Effector memory CD4-positive, alpha-beta T cell (primary cell): ENCODE data around the gene CRABP2.

Experiments used
- DNase-seq, 3 donors: peaks; one replicate each; pipeline ENCODE4 v3.0.0-alpha.2; 2020
- H3K27ac ChIP-seq: 2 replicates; pipeline ENCODE4 v1.7.0; 2013; ENCODE audit warnings: mild to moderate bottlenecking, low read length, moderate library complexity; ENCODE audit not compliant: insufficient read depth, poor library complexity, severe bottlenecking
- H3K27me3 ChIP-seq: replicated peaks from 2 replicates; pipeline ENCODE4 v1.7.0; 2013; ENCODE audit warnings: mild to moderate bottlenecking, low read length; ENCODE audit not compliant: insufficient read depth, control insufficient read depth, poor library complexity, severe bottlenecking
- H3K36me3 ChIP-seq: 2 replicates; pipeline ENCODE4 v1.7.0; 2013; ENCODE audit warnings: mild to moderate bottlenecking, low read length, moderate library complexity; ENCODE audit not compliant: control insufficient read depth, insufficient read depth
- H3K4me1 ChIP-seq: 2 replicates; pipeline ENCODE4 v1.7.0; 2013; ENCODE audit warnings: low read length, mild to moderate bottlenecking; ENCODE audit not compliant: control insufficient read depth, insufficient read depth, poor library complexity, severe bottlenecking
- H3K4me3 ChIP-seq: 2 replicates; pipeline ENCODE4 v1.7.0; 2013; ENCODE audit warnings: low read length, low read depth, mild to moderate bottlenecking; ENCODE audit not compliant: insufficient read depth, poor library complexity, severe bottlenecking
- H3K9me3 ChIP-seq: 2 replicates; pipeline ENCODE4 v1.7.0; 2013; ENCODE audit warnings: mild to moderate bottlenecking, low read length, moderate library complexity; ENCODE audit not compliant: control insufficient read depth

CRABP2 gene

DNA sequence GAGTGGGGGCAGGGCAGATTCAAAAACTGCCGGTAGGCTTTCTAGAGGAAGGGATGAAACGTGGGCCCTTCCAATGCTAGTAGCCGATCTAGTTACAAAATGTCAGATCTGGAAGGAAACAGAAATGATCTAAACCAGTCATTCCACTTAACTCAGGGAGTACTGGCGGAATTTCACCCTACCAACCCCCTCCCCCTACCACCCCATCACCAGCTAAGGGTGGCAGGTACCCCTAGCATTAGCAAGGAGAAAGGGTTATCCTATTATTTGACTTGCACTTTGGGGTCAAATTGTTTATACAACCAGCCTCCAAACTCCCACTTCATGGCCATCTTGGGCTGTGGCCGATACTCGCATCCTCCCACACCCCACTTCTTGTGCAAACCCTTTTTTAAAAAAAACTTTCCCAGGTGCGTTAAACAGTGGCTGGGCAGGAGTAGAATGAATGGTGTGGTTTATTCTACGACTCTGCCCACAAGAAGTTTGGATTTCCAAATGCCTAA lies 36.1 kb upstream of the CRABP2 start:
- H3K9me3 ChIP-seq = no peaks in the 10 kb centered on the region
- peaks cover 45% of the 10 kb centered on the region for H3K36me3 ChIP-seq
- H3K27ac ChIP-seq = peak overlapping the region; percentile 74
- DNase-seq = no peak
- H3K27me3 ChIP-seq = no peaks in the 10 kb centered on the region
- peaks cover 21% of the 10 kb centered on the region for H3K4me1 ChIP-seq
- H3K4me3 ChIP-seq = peak overlapping the region; percentile 33

DNA sequence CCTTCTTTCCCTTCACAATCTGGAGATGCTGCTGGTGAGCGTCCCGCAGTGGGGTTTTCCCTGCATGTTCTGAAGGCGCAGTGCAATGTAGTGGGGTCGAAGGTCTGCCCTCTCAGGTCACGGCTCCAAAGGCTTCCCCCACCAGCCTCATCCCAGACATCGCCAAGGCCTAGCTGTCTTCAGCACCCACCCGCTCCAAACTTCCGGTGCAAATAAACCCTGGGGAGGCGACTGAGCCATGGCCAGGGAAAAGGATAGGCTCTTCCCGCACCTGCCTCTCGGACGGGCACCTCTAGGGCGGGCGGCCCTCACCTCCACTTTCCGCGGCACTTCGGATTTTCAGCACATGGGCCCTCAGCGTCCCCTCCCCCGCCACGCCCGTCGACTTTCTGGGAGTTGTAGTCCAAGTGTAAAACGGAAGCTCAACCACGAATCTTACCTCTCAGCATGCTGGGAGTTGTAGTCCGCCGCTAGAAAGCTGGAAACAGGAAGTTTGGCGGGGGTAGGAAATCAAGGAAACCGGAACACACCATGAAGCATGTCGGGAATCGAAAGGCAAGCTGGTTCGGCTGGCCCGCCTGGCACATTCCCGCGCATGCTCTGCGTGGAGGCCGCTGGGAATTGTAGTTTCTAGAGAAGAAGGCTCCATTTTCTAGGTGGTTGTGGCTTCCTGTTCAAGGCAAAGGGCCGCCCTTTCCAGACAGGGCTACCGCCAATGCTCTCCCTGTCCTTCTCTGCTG lies 35.5 kb upstream of the CRABP2 start, which contains the start of gene MRPL24:
Gene MRPL24, minus strand, starts transcription at position 348 of the 740 bp plus-strand sequence. CDS start 2,384 bp downstream, outside the sequence.
- no peaks in the 10 kb centered on the region for H3K27me3 ChIP-seq
- peaks cover 17% of the 10 kb centered on the region for H3K4me1 ChIP-seq
- peak; percentile 96 to 97 (median 96) for DNase-seq
- H3K36me3 ChIP-seq = peaks cover 47% of the 10 kb centered on the region
- H3K27ac ChIP-seq = peak within 1 kb of the TSS; percentile 74
- no peaks in the 10 kb centered on the region for H3K9me3 ChIP-seq
- peak within 1 kb of the TSS; percentile 58 for H3K4me3 ChIP-seq

DNA sequence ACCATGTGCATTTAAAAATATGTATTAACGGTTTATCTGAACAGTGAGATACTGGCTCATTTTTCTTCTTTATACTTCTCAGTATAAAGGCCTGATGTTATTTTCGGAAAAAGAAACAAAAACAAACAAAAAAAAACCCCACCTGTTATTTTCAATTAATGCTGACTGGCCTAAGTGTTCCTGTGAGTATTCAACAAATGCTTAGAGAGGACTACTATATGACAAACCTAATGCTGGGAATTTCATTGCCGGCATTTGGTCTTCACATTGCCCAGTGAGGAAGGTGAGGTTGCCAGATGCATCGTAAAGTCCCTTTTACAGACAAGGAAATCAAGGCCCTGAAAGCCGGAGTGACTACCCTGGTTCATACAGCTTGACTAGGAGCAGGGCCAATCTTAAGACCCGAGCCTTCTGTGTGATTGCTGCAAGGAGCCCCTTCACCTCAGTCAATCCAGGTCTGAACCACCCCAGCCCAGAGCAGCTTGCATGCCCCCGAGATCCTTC lies 34.9 kb upstream of the CRABP2 start:
- no peaks in the 10 kb centered on the region for H3K27me3 ChIP-seq
- H3K4me3 ChIP-seq = peak overlapping the region; percentile 58
- peaks cover 45% of the 10 kb centered on the region for H3K36me3 ChIP-seq
- H3K27ac ChIP-seq = peak overlapping the region; percentile 74
- H3K4me1 ChIP-seq = peaks cover 14% of the 10 kb centered on the region
- no peaks in the 10 kb centered on the region for H3K9me3 ChIP-seq
- no peak for DNase-seq

DNA sequence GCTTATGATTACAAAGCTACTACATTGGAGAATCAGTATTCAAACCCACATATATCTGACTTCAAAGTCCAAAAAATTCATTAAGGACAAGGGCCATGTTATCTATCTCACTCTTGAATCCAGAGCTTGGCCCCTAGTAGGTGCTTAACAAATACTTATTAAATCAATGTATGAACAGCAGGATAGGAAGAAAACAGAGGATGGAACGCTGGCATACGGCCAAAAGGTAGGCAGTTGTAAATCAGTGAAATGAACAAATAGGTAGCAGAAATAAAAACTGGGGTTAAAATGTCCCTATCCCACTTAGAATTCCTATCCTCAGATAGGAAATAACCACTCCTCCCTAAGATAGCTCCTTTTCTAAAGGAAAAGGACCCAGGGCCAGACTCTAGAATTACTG lies 33.5 kb upstream of the CRABP2 start:
- H3K27me3 ChIP-seq = no peaks in the 10 kb centered on the region
- H3K4me1 ChIP-seq = peaks cover 14% of the 10 kb centered on the region
- no peaks in the 10 kb centered on the region for H3K9me3 ChIP-seq
- DNase-seq = no peak
- H3K36me3 ChIP-seq = peaks cover 33% of the 10 kb centered on the region
- H3K27ac ChIP-seq = no peak overlapping the region
- H3K4me3 ChIP-seq = no peak overlapping the region

DNA sequence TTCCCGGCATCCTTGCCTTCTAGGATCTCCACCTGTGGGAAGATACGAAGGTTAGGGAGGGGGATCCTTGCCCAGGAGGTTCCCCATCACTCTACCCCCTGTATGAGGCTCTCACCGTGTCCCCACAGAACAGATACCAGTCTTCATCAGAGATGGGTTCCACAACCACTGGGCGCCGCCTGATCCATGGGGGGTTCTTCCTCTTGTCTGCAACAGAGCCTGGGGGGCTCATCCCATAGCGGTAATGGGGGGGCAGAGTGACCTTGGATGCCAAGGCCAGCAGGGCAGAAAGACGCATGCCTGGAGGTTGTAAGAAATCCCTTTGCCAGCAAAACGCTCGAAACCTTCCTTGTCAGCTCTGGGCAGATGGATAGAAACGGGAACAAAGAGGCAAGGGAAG lies 33.0 kb upstream of the CRABP2 start:
- H3K4me1 ChIP-seq = peaks cover 14% of the 10 kb centered on the region
- H3K27ac ChIP-seq = no peak overlapping the region
- H3K9me3 ChIP-seq = no peaks in the 10 kb centered on the region
- no peak for DNase-seq
- no peak overlapping the region for H3K4me3 ChIP-seq
- H3K27me3 ChIP-seq = no peaks in the 10 kb centered on the region
- peaks cover 28% of the 10 kb centered on the region for H3K36me3 ChIP-seq

DNA sequence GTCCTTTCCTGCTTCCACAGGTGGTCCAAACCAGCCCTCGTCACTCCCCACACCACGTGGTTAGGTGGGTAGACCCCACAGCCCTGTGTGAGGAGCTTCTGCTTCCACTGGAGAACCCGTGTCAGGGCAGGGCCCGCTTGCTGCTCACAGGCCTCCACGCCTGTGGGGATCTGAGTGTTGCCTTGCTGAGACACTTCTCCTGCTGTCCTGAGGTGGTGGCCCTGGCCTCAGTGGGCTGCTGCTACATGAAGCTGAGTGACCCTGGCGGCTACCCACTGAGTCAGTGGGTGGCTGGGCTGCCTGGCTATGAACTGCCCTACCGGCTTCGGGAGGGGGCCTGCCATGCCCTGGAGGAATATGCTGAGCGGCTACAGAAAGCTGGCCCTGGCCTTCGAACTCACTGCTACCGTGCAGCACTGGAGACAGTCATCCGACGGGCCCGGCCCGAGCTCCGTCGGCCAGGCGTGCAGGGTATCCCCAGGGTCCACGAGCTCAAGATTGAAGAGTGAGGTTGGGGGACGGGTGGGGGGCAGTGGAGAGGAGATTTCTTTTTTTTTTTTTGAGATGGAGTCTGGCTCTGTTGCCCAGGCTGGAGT lies 28.7 kb upstream of the CRABP2 start:
- H3K4me3 ChIP-seq = no peak overlapping the region

DNA sequence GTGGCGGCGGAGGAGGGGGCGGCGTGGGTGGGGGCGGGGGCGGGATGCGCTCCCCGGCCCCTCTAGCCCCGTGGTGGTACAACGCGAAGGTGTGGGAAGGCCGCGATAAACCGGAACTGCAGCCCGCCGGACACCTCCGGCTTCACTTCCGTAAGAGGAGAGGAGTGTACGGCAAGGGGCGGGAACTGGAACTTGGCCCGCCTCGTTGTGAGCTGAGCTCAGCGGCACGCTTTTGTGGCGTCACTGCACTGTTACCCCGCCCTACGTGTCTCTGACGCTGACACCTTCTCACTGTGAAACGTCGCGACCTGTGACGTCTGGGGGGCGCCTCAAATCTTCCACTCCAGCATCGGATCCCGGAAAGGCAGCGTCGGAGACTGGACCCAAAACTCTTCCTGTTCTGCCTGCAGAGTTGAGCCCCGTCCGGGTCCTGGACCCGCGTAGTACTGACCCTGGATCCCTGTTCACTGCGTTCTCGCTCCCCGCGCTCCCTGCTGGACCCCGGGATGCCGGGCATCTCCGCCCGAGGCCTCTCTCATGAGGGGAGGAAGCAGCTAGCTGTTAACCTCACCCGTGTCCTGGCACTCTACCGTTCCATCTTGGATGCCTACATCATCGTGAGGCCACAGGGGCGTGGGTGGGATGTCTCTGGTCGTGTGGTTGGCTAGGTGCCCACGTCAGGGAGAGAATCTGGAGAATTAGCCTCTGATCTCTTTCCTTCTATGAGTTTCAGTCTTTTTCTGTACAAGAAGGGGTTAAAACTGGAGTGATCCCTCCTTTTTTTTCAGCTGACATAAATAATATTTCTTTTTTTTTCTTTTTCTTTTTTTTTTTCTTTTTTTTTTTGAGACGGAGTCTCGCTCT lies 23.4 kb upstream of the CRABP2 start, which contains the start of gene ISG20L2:
Gene ISG20L2, minus strand, starts transcription at position 168 of the 864 bp plus-strand sequence. CDS start 1,114 bp downstream, outside the sequence.
- Histone ChIP-seq H3K27me3 (no peaks in the 10 kb centered on the region), H3K4me3 (peak within 1 kb of the TSS; percentile 90), H3K4me1 (peaks cover 37% of the 10 kb centered on the region), H3K36me3 (peaks cover 12% of the 10 kb centered on the region), H3K9me3 (no peaks in the 10 kb centered on the region), H3K27ac (peak within 1 kb of the TSS; percentile 96)
- peak; percentile 93 to 96 (median 93) for DNase-seq

More for the DNA sequence above, 28.7 kb upstream of the CRABP2 start:
- Histone ChIP-seq H3K27ac (no peak overlapping the region), H3K9me3 (no peaks in the 10 kb centered on the region), H3K27me3 (no peaks in the 10 kb centered on the region), H3K4me1 (no peaks in the 10 kb centered on the region), H3K36me3 (peaks cover 19% of the 10 kb centered on the region)
- DNase-seq = no peak

DNA sequence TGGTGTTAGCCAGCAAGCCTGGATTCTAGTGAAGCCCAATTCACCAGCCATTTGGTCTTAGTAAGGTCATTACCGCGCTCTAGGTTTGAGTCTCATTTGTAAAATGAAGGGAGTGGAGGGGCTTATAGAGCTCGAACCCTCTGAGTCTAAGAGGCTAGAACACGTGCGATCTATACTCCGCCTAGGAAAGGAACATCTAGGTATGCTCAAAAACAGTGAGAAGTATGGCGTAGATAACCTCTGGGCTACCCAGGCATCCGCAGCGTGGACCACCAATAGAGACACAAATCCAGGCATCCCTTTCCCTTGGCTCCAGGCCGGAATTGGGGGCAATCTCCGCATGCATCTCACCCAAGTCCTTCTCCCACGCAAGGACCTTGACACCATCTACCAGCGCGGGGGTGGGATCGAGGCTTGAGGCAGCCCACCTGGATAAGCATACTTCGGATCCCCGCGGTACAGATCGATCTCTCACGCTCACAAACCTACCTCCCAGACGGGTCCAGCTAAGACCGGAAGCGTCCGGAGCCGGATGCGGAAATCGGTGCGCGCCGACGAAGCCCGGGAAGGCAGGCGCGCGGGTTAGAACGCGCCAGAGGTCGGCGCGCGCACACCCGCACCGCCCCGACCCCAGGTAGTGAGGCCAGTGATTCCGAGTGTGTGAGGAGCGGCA lies 22.7 kb upstream of the CRABP2 start, which contains the start of gene METTL25B:
Gene METTL25B, plus strand, starts transcription at position 544 of the 673 bp plus-strand sequence. CDS start 636 bp downstream, outside the sequence.
- peaks cover 19% of the 10 kb centered on the region for H3K36me3 ChIP-seq
- H3K9me3 ChIP-seq = no peaks in the 10 kb centered on the region
- H3K4me1 ChIP-seq = peaks cover 37% of the 10 kb centered on the region
- H3K4me3 ChIP-seq = peak within 1 kb of the TSS; percentile 90
- DNase-seq = peak in 2 of 3 donors; percentile 51 to 67
- H3K27ac ChIP-seq = peak within 1 kb of the TSS; percentile 96
- no peaks in the 10 kb centered on the region for H3K27me3 ChIP-seq

DNA sequence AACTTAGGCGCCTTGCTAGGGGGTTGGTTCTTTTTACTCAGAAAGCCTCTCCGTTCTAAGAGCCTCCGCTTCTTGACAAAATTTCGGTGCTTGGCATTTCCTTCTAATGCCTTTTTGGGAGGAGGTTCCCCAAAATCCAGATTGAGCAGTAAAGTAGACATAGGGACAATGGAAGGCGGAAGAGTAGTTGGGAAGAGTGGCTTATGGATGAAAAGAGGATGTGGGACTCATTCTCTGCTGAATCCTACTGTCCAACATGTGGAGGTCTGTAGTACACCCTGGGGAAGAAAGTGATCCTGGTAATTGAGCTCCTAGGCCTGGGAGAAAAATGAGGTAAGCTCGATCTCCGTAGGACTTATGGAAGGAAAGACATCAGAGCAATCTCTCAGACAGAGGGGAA lies 22.1 kb upstream of the CRABP2 start:
- no peak for DNase-seq
- Histone ChIP-seq H3K4me1 (peaks cover 37% of the 10 kb centered on the region), H3K27me3 (no peaks in the 10 kb centered on the region)

More for the DNA sequence above, 22.1 kb upstream of the CRABP2 start:
- Histone ChIP-seq H3K36me3 (peaks cover 22% of the 10 kb centered on the region), H3K27ac (peak overlapping the region; percentile 96), H3K4me3 (peak overlapping the region; percentile 90), H3K9me3 (no peaks in the 10 kb centered on the region)
